Gastroesophageal sphincter (tissue), 4 donors: ENCODE measurements around the gene NXNL2. TPM values are rescaled to one million over a fixed set of nuclear protein-coding genes. Genes with fewer than 3 reads are reported as not detected.

Experiments used
- ATAC-seq: fragments of 150-250 bp; one replicate; pipeline ENCODE4 v1.9.1; 2016; ENCODE audit warnings: mild to moderate bottlenecking, moderate library complexity
- H3K27ac ChIP-seq, 4 donors: fragments of 200-600 bp; sonication (generic) in 3 of 4; 1 replicate in 3 of 4; 2 replicates in 1 of 4; pipeline ENCODE4 v1.5.1; 2016 to 2019
- H3K27me3 ChIP-seq: fragments of 200-600 bp; sonication (generic); one replicate; pipeline ENCODE4 v1.5.1; 2019
- H3K36me3 ChIP-seq, 2 donors: fragments of 200-600 bp; sonication (generic); one replicate each; pipeline ENCODE4 v1.5.1; 2019; ENCODE audit warnings: control low read depth in 1 of 2
- H3K4me1 ChIP-seq, 3 donors: fragments of 200-600 bp; sonication (generic); 1 replicate in 2 of 3; 2 replicates in 1 of 3; pipeline ENCODE4 v1.5.1; 2016 to 2019; ENCODE audit warnings: control low read depth in 2 of 3
- H3K4me3 ChIP-seq, 2 donors: fragments of 200-600 bp; sonication (generic); one replicate each; pipeline ENCODE4 v1.5.1; 2019; ENCODE audit warnings: mild to moderate bottlenecking in 1 of 2, moderate library complexity in 1 of 2
- H3K9me3 ChIP-seq, 3 donors: fragments of 200-600 bp; sonication (generic); one replicate each; pipeline ENCODE4 v1.5.1; 2017 to 2019; ENCODE audit warnings: control low read depth in 2 of 3
- CTCF ChIP-seq, 4 experiments: fragments of 200-600 bp in 2 of 4; fragments of 450-650 bp in 2 of 4; sonication (generic) in 1 of 4; IDR thresholded peaks; one replicate each; pipeline ENCODE4 v1.5.1; 2017 to 2019; ENCODE audit warnings: antibody characterized with exemption in 4 of 4, mild to moderate bottlenecking in 2 of 4, moderate library complexity in 2 of 4
- EP300 ChIP-seq: sonication (generic); formaldehyde crosslinking; IDR thresholded peaks from one replicate; pipeline ENCODE4 v1.6.1; 2017; ENCODE audit warnings: antibody characterized with exemption, mild to moderate bottlenecking
- POLR2A ChIP-seq, 2 donors: fragments of 450-650 bp; IDR thresholded peaks; one replicate each; pipeline ENCODE4 v1.6.1; 2017; ENCODE audit warnings: antibody characterized with exemption in 2 of 2, mild to moderate bottlenecking in 2 of 2, moderate library complexity in 1 of 2
- POLR2AphosphoS5 ChIP-seq: sonication (generic); formaldehyde crosslinking; IDR thresholded peaks from one replicate; pipeline ENCODE4 v1.6.1; 2017; ENCODE audit warnings: antibody characterized with exemption
- WGBS, 2 donors: methylation state at CpG; one replicate each; pipeline ENCODE4 v1.1.5; 2018; ENCODE audit warnings: low coverage in 1 of 2; 5-methylcytosine and 5-hydroxymethylcytosine counted together
- total RNA-seq, 4 donors: library from RNA; depleted of rRNA; stranded (reverse); fragments of >200 nt; gene quantifications; one replicate each; pipeline ENCODE4 v1.1.0, GENCODE V29; 2016

The NXNL2 gene
- total RNA-seq, 4 donors from 2014 or later: 0.62 to 3.1 (median 1.2) TPM; not detected in 1

GRCh38 chr9:88580961-88581360, 46.0 kb downstream of the NXNL2 start:
- no peaks in the 10 kb centered on the region for H3K36me3 ChIP-seq
- TF ChIP-seq POLR2AphosphoS5 (no peak), CTCF (IDR thresholded peaks at IDR 0.05) (no peak), EP300 (no peak), POLR2A (IDR thresholded peaks at IDR 0.05) (no peak)
- no peak for ATAC-seq
- WGBS, 2 donors: 39 to 53% methylated on average over 3 to 4 of the region's 5 CpGs
- no peaks in the 10 kb centered on the region for H3K9me3 ChIP-seq
- H3K4me3 ChIP-seq: no peak overlapping the region
- H3K4me1 ChIP-seq: peaks cover 0 to 36% (median 3%) of the 10 kb centered on the region in 3 donors
- H3K27me3 ChIP-seq: no peaks in the 10 kb centered on the region
- H3K27ac ChIP-seq: no peak overlapping the region

- peak; percentile 75 for ATAC-seq
- Histone ChIP-seq H3K27ac (peak overlapping the region; percentile 77 to 88 (median 83)), H3K36me3 (no peaks in the 10 kb centered on the region), H3K4me3 (no peak overlapping the region), H3K4me1 (peaks cover 0 to 36% (median 0%) of the 10 kb centered on the region in 3 donors), H3K27me3 (no peaks in the 10 kb centered on the region), H3K9me3 (no peaks in the 10 kb centered on the region)
- 4 to 9% methylated on average over 6 to 7 of the region's 8 CpGs for WGBS, 2 donors
- no peak for TF ChIP-seq POLR2A (IDR thresholded peaks at IDR 0.05)
- peak; percentile 61 for TF ChIP-seq POLR2AphosphoS5
- TF ChIP-seq CTCF (IDR thresholded peaks at IDR 0.05): peak in 1 of 4 experiments; percentile 35
- no peak for TF ChIP-seq EP300
These were observed 49.1 kb downstream of the NXNL2 start for GRCh38 chr9:88583901-88584596.

GRCh38 chr9:88585426-88585825, 50.4 kb downstream of the NXNL2 start:
- WGBS, 2 donors: 88 to 100% methylated on average over 1 of the region's 1 CpG
- no peak for ATAC-seq
- no peak for TF ChIP-seq POLR2A (IDR thresholded peaks at IDR 0.05)
- TF ChIP-seq POLR2AphosphoS5: no peak
- TF ChIP-seq CTCF (IDR thresholded peaks at IDR 0.05): no peak
- TF ChIP-seq EP300: no peak
- Histone ChIP-seq H3K36me3 (no peaks in the 10 kb centered on the region), H3K9me3 (no peaks in the 10 kb centered on the region), H3K27ac (peak overlapping the region in 3 of 4 donors; percentile 77 to 88 (median 81)), H3K4me1 (peaks cover 0 to 36% (median 0%) of the 10 kb centered on the region in 3 donors), H3K27me3 (no peaks in the 10 kb centered on the region), H3K4me3 (no peak overlapping the region)

GRCh38 chr9:88586452-88586851, 51.5 kb downstream of the NXNL2 start:
- TF ChIP-seq POLR2A (IDR thresholded peaks at IDR 0.05) (no peak), EP300 (no peak), CTCF (IDR thresholded peaks at IDR 0.05) (no peak)
- H3K4me3 ChIP-seq: no peak overlapping the region
- no peak for ATAC-seq
- H3K4me1 ChIP-seq: peaks cover 0 to 36% (median 0%) of the 10 kb centered on the region in 3 donors
- no peaks in the 10 kb centered on the region for H3K9me3 ChIP-seq
- WGBS, 2 donors: 75 to 83% methylated on average over 3 of the region's 3 CpGs
- no peaks in the 10 kb centered on the region for H3K36me3 ChIP-seq
- no peak overlapping the region for H3K27ac ChIP-seq
- no peaks in the 10 kb centered on the region for H3K27me3 ChIP-seq

- H3K4me1 ChIP-seq: peaks cover 0 to 36% (median 0%) of the 10 kb centered on the region in 3 donors
- H3K9me3 ChIP-seq: no peaks in the 10 kb centered on the region
- H3K4me3 ChIP-seq: no peak overlapping the region
- 60 to 64% methylated on average over 1 to 3 of the region's 3 CpGs for WGBS, 2 donors
- no peaks in the 10 kb centered on the region for H3K36me3 ChIP-seq
- no peak for TF ChIP-seq POLR2AphosphoS5
- no peak for TF ChIP-seq CTCF (IDR thresholded peaks at IDR 0.05)
- no peak for TF ChIP-seq POLR2A (IDR thresholded peaks at IDR 0.05)
- TF ChIP-seq EP300: no peak
- H3K27me3 ChIP-seq: no peaks in the 10 kb centered on the region
- no peak for ATAC-seq
- no peak overlapping the region for H3K27ac ChIP-seq
These were observed 52.2 kb downstream of the NXNL2 start for GRCh38 chr9:88587182-88587581.
